ENCODE data around the gene CHRDL2.

DNA sequence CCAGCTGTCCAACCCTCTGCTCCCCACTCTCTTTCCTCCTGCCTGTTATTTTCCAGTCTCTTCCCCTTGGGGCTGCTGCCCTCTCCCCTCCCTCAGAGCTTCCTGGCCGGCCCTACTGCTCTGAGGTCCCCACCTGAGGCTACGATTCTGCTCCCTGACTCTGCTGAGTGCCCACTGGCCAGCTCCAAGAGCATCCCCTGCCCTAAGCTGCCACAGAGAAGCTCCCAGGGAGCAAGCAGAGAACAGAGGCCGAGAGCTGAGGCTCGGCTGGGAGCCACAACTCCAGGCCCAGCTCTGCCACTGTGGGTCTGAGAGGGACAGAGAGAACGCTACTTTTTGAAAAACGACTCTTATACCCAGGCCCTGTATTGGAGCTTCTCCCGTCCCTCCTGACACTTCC is 61.1 kb downstream of the CHRDL2 start:
- TF ChIP-seq, protein P1, sequence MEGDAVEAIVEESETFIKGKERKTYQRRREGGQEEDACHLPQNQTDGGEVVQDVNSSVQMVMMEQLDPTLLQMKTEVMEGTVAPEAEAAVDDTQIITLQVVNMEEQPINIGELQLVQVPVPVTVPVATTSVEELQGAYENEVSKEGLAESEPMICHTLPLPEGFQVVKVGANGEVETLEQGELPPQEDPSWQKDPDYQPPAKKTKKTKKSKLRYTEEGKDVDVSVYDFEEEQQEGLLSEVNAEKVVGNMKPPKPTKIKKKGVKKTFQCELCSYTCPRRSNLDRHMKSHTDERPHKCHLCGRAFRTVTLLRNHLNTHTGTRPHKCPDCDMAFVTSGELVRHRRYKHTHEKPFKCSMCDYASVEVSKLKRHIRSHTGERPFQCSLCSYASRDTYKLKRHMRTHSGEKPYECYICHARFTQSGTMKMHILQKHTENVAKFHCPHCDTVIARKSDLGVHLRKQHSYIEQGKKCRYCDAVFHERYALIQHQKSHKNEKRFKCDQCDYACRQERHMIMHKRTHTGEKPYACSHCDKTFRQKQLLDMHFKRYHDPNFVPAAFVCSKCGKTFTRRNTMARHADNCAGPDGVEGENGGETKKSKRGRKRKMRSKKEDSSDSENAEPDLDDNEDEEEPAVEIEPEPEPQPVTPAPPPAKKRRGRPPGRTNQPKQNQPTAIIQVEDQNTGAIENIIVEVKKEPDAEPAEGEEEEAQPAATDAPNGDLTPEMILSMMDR (IDR thresholded peaks at IDR 0.05; ENCODE audit: poor library complexity): no peak
- TF ChIP-seq EZH2 (IDR thresholded peaks at IDR 0.05; ENCODE audit: borderline replicate concordance) (no peak), EZH2phosphoT487 (IDR thresholded peaks at IDR 0.05; ENCODE audit: low read depth, severe bottlenecking, unreplicated experiment) (no peak)

All from hepatocyte (in vitro differentiated cells).